Skeletal muscle satellite cell (primary cell): ENCODE data around the gene USH2A.

ENCODE experiments used
- H3K27me3 ChIP-seq: 2 replicates; pipeline ENCODE4 v1.7.0; 2013; ENCODE audit warnings: low read length; ENCODE audit not compliant: control insufficient read depth, insufficient read depth
- H3K36me3 ChIP-seq: 2 replicates; pipeline ENCODE4 v1.7.0; 2013; ENCODE audit warnings: mild to moderate bottlenecking, control low read depth, low read length; ENCODE audit not compliant: insufficient read depth
- H3K4me1 ChIP-seq: 2 replicates; pipeline ENCODE4 v1.7.0; 2013; ENCODE audit warnings: low read length; ENCODE audit not compliant: control insufficient read depth, insufficient read depth
- H3K4me2 ChIP-seq: 2 replicates; pipeline ENCODE4 v1.7.0; 2013; ENCODE audit warnings: mild to moderate bottlenecking, low read length
- H3K4me3 ChIP-seq: 2 replicates; pipeline ENCODE4 v1.7.0; 2013; ENCODE audit warnings: low read length
- H3K9ac ChIP-seq: 2 replicates; pipeline ENCODE4 v1.7.0; 2013; ENCODE audit warnings: mild to moderate bottlenecking, low read depth, low read length, moderate library complexity
- H3K9me3 ChIP-seq: replicated peaks from 2 replicates; pipeline ENCODE4 v1.7.0; 2013; ENCODE audit warnings: mild to moderate bottlenecking, control low read depth, low read length

USH2A gene

GRCh38 chr1:215603319-215603718, 819.9 kb downstream of the USH2A start:
- Histone ChIP-seq H3K4me3 (no peak overlapping the region), H3K9ac (no peak overlapping the region), H3K4me2 (no peak overlapping the region), H3K36me3 (peaks cover 16% of the 10 kb centered on the region), H3K9me3 (no peaks in the 10 kb centered on the region), H3K4me1 (peaks cover 5% of the 10 kb centered on the region), H3K27me3 (no peaks in the 10 kb centered on the region)

- Histone ChIP-seq H3K4me2 (no peak overlapping the region), H3K9me3 (no peaks in the 10 kb centered on the region), H3K36me3 (peaks cover 17% of the 10 kb centered on the region), H3K4me1 (peaks cover 5% of the 10 kb centered on the region), H3K4me3 (no peak overlapping the region), H3K27me3 (no peaks in the 10 kb centered on the region), H3K9ac (no peak overlapping the region)
Observed at GRCh38 chr1:215601276-215601675, 822.0 kb downstream of the USH2A start.

- Histone ChIP-seq H3K36me3 (peaks cover 20% of the 10 kb centered on the region), H3K4me2 (no peak overlapping the region)
Observed at GRCh38 chr1:215600867-215601266, 822.4 kb downstream of the USH2A start.

DNA sequence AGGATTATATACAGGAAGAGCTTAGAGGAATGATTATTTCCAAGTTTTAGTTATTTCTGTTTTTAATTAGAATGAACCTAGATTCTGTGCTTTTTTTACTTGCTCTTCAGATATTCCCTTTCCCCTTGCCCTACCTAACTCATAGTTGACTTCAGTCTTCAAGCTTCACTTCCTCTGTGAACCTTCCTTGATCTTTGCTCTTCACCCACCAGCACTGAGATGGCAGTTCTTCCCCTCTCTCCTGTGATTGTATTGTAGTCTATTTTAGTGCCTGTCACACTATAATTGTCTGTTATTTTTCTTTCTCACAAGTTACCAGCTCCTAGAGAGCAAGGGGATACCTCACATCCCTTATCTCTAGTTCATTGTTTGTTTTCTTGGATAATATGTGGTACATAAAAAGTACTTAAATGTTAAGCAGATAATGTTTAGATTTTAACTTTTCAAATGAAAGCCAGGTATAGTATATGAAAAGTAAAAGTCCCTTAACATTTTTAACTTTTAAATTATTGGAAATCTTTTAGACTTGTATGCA, 822.9 kb downstream of the USH2A start:
- Histone ChIP-seq H3K9ac (no peak overlapping the region), H3K36me3 (peaks cover 21% of the 10 kb centered on the region), H3K4me2 (no peak overlapping the region), H3K4me1 (peaks cover 6% of the 10 kb centered on the region), H3K27me3 (no peaks in the 10 kb centered on the region), H3K4me3 (no peak overlapping the region), H3K9me3 (no peaks in the 10 kb centered on the region)

More at GRCh38 chr1:215600867-215601266, 822.4 kb downstream of the USH2A start:
- Histone ChIP-seq H3K4me3 (no peak overlapping the region), H3K27me3 (no peaks in the 10 kb centered on the region), H3K4me1 (peaks cover 5% of the 10 kb centered on the region), H3K9me3 (no peaks in the 10 kb centered on the region), H3K9ac (no peak overlapping the region)

- Histone ChIP-seq H3K9ac (no peak overlapping the region), H3K27me3 (no peaks in the 10 kb centered on the region), H3K9me3 (no peaks in the 10 kb centered on the region), H3K36me3 (peaks cover 20% of the 10 kb centered on the region), H3K4me2 (no peak overlapping the region), H3K4me1 (peaks cover 13% of the 10 kb centered on the region), H3K4me3 (no peak overlapping the region)
Observed at GRCh38 chr1:215599418-215600074, 823.7 kb downstream of the USH2A start.

DNA sequence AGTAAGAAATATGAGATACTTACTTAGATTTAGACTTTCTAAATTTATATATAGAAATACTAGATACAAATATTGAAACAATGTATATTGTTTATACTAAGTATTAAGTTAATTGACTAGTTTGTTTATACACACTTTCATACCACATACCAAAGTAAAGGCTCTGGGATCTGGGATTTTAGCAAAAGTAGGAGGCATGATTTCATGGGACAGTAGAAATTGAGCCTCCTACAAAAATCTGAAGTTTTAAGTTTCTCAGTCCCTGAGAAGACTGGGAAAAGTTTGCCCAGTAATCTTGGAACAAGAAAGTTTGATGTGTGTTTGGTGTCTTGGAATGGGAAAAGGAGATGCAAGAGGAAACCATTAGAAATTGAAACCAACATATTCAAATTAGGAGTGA, 825.3 kb downstream of the USH2A start:
- Histone ChIP-seq H3K4me2 (no peak overlapping the region), H3K27me3 (no peaks in the 10 kb centered on the region), H3K9me3 (no peaks in the 10 kb centered on the region), H3K9ac (no peak overlapping the region), H3K36me3 (peaks cover 20% of the 10 kb centered on the region), H3K4me1 (peaks cover 16% of the 10 kb centered on the region), H3K4me3 (no peak overlapping the region)

GRCh38 chr1:215595231-215595630, 828.0 kb downstream of the USH2A start:
- H3K4me3 ChIP-seq = no peak overlapping the region
- H3K4me2 ChIP-seq = no peak overlapping the region

GRCh38 chr1:215594640-215595039, 828.6 kb downstream of the USH2A start:
- Histone ChIP-seq H3K4me2 (no peak overlapping the region), H3K9ac (no peak overlapping the region), H3K9me3 (no peaks in the 10 kb centered on the region), H3K4me1 (peaks cover 14% of the 10 kb centered on the region), H3K27me3 (no peaks in the 10 kb centered on the region), H3K36me3 (peaks cover 27% of the 10 kb centered on the region), H3K4me3 (no peak overlapping the region)

More at GRCh38 chr1:215595231-215595630, 828.0 kb downstream of the USH2A start:
- Histone ChIP-seq H3K4me1 (peaks cover 14% of the 10 kb centered on the region), H3K36me3 (peaks cover 27% of the 10 kb centered on the region), H3K9me3 (no peaks in the 10 kb centered on the region), H3K9ac (no peak overlapping the region), H3K27me3 (no peaks in the 10 kb centered on the region)

GRCh38 chr1:215590779-215591491, 832.3 kb downstream of the USH2A start:
- Histone ChIP-seq H3K4me3 (no peak overlapping the region), H3K9ac (no peak overlapping the region), H3K4me1 (peaks cover 14% of the 10 kb centered on the region), H3K9me3 (no peaks in the 10 kb centered on the region), H3K4me2 (no peak overlapping the region), H3K27me3 (no peaks in the 10 kb centered on the region), H3K36me3 (peaks cover 30% of the 10 kb centered on the region)

- no peak overlapping the region for H3K4me3 ChIP-seq
- peaks cover 9% of the 10 kb centered on the region for H3K4me1 ChIP-seq
- H3K4me2 ChIP-seq = no peak overlapping the region
- H3K27me3 ChIP-seq = no peaks in the 10 kb centered on the region
- no peaks in the 10 kb centered on the region for H3K9me3 ChIP-seq
- H3K9ac ChIP-seq = no peak overlapping the region
- peaks cover 26% of the 10 kb centered on the region for H3K36me3 ChIP-seq
Observed at GRCh38 chr1:215589650-215590435, 833.4 kb downstream of the USH2A start.

DNA sequence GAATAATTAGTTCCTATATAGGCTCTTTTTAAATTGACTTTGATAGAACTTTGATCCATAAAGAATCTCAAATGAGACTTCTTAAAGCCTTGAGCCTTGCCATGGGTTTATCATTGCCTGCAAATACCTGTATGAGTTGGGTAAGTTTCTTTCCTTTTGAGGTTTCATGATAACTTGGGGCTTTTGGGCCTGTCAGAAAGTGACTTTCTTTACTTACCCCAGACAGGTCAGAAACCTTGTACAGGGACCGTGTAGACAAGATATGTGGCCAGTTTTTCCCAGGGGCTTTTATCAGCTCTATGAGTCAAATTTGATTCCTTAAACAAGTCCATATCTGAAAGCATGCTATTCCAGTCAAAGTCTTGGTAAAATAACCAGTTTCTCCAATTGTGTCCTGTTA, 838.9 kb downstream of the USH2A start:
- Histone ChIP-seq H3K4me2 (no peak overlapping the region), H3K27me3 (no peaks in the 10 kb centered on the region), H3K4me1 (no peaks in the 10 kb centered on the region), H3K9me3 (no peaks in the 10 kb centered on the region), H3K4me3 (no peak overlapping the region), H3K36me3 (peaks cover 32% of the 10 kb centered on the region), H3K9ac (no peak overlapping the region)
